ENCODE data around the gene GYPC.

GYPC gene

DNA sequence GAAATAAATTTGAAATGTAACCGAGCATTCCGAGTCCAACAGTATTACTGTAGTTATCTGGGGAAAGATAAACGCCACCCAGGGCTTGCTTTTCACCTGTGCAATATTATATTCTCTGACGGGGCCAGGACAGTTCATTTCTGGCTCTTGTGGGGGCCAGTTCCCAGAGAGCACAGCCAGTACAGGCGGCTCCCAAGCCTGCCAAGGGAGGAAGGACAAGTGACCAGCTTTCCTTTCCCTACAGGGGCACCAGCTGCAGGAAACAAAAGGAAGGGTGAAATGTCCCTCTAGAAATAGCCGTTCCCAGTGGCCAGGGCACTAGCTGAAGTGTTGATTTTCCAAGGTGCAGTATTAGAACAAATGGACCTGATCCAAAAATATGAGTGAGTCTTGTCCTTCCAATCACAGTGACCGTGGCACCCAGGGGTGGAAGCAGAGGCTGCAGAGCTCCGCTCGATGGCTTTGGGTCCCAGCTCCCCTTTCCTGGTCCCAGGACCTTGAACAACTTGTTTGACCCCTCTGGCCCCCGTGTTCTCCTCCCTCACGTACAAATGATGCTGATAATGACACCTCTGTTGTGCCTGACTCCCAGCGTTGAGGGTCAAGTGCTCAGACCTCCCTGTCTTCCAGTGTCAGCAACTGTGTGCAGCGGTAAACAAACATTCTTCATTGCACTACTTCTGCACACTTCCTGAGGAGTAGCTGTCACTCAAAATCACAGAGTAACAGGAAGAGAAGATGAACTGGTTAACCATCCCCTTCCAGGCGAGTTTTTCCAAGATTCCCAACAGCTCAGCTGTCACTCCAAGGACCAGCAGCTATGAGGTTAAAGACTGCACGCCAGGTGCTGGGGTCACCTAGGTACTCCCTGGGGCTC, 40.9 kb downstream of the GYPC start:
- DNase-seq (ENCODE audit: low spot score): no peak
- TF ChIP-seq, protein P1, sequence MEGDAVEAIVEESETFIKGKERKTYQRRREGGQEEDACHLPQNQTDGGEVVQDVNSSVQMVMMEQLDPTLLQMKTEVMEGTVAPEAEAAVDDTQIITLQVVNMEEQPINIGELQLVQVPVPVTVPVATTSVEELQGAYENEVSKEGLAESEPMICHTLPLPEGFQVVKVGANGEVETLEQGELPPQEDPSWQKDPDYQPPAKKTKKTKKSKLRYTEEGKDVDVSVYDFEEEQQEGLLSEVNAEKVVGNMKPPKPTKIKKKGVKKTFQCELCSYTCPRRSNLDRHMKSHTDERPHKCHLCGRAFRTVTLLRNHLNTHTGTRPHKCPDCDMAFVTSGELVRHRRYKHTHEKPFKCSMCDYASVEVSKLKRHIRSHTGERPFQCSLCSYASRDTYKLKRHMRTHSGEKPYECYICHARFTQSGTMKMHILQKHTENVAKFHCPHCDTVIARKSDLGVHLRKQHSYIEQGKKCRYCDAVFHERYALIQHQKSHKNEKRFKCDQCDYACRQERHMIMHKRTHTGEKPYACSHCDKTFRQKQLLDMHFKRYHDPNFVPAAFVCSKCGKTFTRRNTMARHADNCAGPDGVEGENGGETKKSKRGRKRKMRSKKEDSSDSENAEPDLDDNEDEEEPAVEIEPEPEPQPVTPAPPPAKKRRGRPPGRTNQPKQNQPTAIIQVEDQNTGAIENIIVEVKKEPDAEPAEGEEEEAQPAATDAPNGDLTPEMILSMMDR (IDR thresholded peaks at IDR 0.05; ENCODE audit: extremely low read depth, missing control alignments): no peak

DNA sequence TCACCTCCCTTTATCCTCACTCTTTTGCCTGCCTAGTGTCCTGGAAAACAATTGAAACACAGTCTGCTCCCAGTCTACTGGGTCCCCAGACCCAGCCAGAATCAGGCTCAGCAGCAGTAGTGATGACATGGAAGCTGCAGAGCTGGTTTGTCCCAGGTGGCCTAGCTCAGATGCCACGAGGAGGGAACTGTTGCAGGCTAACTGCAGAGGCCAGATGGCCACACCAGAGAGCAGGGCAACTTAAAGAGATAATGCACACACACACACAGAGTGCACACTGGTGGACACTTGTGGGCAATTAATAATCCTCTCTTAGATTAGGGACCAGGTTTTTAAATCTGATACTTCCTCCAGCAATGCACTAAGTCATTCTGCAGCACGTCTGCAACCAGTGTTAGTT, 42.4 kb downstream of the GYPC start:
- TF ChIP-seq, protein P1 (IDR thresholded peaks at IDR 0.05; ENCODE audit: extremely low read depth, missing control alignments): no peak
- DNase-seq (ENCODE audit: low spot score): no peak

DNA sequence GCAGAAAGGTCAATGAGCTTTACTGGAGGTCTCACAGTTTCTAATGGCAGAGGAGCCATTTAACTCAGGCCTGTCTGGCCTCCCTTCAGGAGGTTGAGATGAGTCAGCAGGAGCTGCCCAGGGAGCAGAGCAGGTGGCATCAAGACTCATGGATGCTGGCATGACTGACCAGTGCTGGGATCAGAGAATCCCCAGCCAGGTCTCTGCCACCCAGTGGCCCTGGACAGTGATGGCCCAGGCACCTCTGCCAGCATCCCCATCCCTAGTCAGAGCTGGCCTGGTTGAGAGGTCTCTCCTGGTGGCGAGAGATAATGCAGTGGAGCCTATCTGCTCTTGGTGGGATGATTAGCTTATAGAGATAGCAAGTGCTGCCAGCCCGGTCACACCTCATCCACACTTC, 43.1 kb downstream of the GYPC start:
- DNase-seq (ENCODE audit: low spot score): no peak
- TF ChIP-seq, protein P1 (IDR thresholded peaks at IDR 0.05; ENCODE audit: extremely low read depth, missing control alignments): no peak

DNA sequence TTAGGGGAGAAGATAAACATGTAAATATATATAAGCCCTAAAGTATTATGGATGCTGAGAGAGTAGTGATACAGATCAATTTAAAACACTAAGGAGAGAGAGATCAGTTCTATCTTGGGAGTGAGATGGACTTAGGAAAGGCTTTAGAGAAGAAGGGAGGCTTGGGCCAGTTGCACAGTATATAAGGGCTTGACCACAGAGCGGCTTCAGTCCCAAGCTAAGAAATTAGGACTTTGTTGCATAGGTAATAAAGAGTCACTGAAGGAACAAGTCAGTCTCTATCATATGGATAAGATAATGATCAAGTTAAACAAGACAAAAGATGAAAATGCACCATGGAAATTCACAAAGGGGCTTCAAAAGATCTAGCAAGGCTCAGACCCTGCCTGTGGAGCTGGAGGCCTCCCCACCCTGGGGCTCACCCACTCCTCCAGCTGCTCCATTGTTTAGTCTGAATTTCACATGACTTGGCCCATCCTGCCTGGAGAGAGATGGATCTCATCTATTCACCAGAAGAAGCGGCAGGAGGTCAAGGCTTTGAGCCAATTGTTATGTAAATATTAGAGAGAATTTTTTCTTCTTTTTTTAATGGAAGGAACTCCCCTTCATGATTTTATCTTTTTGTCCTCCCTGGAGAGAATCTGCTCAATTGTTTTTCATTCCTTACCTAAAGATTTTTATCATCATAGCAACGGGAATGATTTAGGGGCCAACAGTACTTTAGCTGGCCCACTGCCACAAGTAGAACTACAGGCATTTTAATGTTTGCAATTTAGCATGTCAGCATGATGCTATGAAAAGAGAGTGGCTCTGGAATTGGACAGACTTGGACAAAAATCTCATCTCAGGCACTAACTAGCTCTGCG, 44.0 kb downstream of the GYPC start:
- DNase-seq (ENCODE audit: low spot score): no peak

DNA sequence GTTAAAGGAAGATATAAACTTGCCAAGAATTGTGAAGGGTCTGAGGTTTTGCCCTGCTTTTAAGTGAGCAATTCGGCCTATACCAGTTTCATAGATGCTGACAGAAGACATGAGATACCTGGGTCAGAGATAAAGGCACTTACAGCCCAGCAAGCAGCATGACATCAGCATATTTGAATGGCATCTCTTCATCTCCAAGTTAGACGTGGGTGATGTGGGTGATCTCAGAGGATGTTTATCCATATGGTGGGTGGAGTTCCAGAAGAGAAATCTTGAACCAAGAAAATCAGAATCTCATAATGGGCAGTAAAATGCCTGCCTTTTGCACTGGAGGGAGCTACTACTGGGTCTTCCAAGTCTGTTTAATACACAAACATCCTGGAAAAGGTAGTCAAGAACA, 44.7 kb downstream of the GYPC start:
- DNase-seq (ENCODE audit: low spot score): no peak
- TF ChIP-seq, protein P1 (IDR thresholded peaks at IDR 0.05; ENCODE audit: extremely low read depth, missing control alignments): no peak

More for the DNA sequence above, 44.0 kb downstream of the GYPC start:
- TF ChIP-seq, protein P1 (IDR thresholded peaks at IDR 0.05; ENCODE audit: extremely low read depth, missing control alignments): no peak

DNA sequence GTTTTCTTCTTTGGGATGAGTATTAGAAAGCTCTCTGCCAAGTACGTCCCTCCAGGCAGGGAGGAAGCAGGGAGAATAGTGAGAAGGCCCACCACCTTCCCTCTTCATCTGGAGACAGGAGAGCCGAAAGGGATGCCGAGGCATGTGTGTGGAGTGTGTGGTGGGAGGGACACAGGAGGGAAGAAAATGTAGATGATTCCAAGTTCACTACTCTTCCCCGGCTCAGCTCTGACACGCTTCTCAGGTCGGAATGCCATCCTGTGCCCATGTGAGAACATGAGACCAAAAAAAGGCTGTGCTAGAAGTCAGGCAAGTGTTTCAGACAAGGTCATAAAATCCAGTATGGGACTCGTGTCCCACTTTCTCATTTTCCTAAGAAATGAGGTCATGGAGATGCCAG, 47.4 kb downstream of the GYPC start:
- DNase-seq (ENCODE audit: low spot score): no peak
- TF ChIP-seq, protein P1 (IDR thresholded peaks at IDR 0.05; ENCODE audit: extremely low read depth, missing control alignments): no peak
